Activated CD4-positive, CD25-positive, alpha-beta regulatory T cell treated with anti-CD3 and anti-CD28 coated beads, Interleukin-2, amount 50 U/mL, for 24 hours (primary cell): ENCODE results near the gene XPOT.

Experiments
- ATAC-seq, 2 donors: fragments of 150-1000 bp; cut with Tn5 transposase; one replicate each; pipeline ENCODE4 v1.10.0; 2021; ENCODE audit warnings: mild to moderate bottlenecking in 1 of 2, moderate library complexity in 1 of 2

Gene XPOT

DNA sequence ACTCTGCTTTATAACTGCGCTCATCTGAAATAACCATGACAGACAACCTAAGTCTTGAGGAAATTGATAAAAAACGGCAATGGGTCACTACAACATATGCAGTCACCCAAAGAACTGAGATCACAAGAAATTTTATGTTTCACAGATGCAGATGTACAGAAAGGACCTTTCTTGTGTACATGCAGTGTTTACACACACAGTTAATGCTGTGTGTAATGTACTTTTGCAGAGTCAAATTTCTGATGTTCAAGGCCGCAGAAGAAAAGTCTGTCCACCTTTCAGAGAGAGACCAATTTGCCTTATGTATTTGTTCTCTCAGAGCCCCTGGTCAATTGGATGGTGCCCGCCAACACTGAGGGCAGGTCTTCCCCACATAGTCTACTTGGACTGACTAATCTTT, 24.8 kb downstream of the XPOT start:
- no peak for ATAC-seq

DNA sequence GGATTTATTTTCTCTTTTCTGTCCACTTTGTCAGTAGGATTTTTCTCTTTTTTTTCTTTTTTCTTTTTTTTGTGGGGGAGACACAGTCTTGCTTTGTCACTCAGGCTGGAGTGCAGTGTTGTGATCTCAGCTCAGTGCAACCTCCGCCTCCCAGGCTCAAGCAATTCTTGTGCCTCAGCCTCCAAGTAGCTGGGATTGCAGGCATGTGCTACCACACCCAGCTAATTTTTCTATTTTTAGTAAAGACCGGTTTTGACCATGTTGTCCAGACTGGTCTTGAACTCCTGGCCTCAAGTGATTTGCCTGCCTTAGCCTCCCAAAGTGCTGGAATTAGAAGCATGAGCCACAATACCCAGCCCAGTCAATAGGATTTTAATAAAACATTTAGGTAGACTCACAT, 26.7 kb downstream of the XPOT start:
- ATAC-seq, result no peak

DNA sequence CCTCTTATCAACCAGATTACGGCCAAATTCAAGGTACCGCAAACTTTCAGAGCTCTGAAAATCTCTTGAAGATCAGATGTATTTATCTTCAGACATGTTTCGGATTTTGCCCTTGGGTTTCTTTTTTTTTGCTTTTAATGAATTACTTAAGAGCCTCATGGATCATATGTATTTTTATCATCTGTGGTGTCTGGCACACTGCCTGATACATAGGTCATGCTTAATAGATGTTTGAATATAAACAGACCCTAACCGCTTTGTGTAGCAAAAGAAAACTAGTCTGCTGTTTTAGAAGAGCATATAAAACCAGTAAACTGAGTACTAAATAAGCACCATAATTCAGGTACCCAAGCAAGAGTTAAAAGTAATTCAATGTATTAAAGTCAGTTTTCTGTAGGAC, 27.6 kb downstream of the XPOT start:
- no peak for ATAC-seq

DNA sequence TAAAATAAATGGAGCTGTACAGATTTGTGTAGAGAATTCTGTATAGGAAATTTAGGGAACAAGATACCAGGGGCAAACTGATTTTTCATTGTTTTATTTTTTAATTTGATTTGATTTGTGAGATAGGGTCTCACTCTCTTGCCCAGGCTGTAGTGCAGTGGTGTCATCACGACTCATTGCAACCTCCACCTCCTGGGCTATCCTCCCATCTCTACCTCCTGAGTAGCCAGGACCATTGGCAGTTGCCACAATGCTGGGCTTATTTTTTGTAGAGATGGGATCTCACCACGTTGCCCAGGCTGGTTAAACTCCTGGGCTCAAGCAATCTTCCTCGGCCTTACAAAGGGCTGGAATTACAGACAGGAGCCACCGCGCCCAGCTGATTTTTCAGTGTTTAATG, 29.7 kb downstream of the XPOT start:
- no peak for ATAC-seq

DNA sequence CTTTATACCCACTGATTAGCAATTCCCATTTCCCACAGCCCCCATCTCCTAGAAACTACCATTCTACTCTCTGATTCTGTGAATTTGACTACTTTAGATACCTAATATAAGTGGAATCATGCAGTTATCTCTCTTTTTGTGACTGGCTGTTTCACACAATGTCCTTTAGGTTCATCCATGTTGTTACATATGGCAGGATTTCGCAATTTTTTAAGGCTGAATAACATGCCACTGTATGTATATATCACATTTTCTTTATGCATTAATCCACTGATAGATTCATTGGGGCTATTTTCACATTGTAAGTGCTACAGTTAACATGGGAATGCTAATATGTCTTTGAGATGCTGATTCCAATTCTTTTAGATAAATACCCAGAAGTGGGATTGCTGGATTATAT, 35.9 kb downstream of the XPOT start:
- ATAC-seq, result no peak

DNA sequence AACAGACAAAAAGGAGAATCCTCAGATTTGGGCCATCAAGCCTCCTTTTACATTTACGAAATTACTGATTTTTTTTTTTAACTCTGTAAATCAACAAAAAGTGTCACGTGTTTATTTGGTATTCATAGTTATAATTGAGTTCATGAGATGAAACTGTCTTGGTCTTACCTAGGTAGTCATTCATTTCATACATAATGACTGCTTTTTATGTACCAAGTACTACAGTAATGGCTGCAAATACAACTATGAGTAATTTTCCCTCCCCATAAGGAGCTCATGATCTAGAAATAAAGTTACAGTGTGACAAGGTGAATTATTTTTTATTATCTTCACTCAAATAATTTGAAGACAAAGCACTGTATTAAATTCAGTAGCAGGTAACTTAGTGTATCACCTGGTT, 41.3 kb downstream of the XPOT start:
- peak; percentile 51 to 72 for ATAC-seq

DNA sequence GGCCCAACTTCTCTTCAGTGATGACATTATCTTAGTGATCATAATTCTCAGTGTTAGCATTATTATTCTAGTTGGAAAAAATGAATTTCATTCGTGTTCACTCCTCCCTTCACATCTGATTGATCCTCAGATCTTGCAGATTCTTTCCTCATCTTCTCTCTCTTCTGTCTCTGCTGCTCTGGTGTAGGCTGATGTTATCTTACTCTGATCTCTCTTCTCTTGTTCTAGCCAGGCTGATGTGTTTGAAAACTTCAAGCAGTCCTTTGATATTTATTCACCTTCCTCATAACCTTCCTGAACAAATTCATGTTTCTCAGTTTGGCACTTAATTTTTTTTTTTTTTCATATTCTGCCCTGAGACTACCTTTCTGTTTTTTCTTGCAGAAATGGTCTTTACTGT, 42.1 kb downstream of the XPOT start:
- ATAC-seq, result no peak

DNA sequence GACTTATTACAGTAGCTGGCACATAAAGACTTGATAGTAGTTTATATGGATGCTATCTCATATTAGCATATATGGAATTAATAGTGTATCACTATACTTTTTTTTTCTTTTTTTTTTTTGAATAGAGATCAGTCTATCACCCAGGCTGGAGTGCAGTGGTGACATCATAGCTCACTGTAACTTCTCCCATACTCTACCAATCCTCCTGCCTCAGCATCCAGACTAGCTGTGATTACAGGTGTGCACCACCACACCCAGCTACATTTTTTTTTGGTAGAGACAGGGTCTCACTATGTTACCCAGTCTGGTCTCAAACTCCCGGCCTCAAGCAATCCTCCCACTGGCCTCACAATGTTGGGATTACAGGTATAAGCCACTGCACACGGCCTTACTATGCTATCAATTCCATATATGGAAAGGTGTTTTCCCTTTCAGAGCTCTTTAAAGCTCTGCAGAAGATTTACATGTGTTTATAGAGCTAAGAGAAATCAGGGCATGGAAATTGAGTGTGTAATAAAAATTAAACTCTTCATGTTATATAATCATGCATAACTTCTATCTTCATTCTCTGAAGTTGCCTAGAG, 46.0 kb downstream of the XPOT start:
- no peak for ATAC-seq

DNA sequence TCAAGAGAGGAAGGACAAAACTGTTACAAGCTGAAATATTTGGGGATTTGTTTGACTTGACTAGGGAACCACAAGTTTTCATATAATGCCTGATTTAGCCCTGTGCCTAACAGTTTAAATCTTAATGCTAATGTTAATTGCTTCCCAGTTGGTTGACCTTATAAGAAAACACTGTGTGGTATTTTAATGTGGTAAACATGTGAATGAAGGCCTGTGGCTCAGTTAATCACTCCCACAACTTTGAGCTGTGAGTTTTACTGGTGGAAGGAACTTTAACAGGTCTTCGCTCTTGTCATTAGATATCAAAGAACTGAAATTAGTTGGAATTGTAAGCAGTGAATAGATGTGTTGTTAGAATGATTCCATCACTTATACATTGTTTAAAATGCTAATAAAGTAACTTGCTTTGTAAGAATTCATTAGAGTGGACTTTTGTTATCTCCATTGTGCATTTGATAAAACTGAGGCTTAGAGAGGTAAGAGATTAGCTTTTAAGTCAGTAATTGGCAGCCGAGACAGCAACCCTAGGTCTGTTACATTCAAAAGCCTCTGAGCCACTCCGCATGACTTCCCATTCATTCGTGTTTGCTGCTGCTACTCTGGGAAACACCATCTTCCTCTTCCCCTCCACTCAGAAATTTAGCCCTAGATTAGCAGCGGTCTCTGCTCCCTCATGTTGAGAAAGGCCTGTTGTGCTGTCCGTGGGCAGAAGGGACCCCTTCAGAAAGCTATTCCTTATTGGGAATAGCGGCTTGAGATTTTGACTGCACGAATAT, 46.7 kb downstream of the XPOT start:
- no peak for ATAC-seq

DNA sequence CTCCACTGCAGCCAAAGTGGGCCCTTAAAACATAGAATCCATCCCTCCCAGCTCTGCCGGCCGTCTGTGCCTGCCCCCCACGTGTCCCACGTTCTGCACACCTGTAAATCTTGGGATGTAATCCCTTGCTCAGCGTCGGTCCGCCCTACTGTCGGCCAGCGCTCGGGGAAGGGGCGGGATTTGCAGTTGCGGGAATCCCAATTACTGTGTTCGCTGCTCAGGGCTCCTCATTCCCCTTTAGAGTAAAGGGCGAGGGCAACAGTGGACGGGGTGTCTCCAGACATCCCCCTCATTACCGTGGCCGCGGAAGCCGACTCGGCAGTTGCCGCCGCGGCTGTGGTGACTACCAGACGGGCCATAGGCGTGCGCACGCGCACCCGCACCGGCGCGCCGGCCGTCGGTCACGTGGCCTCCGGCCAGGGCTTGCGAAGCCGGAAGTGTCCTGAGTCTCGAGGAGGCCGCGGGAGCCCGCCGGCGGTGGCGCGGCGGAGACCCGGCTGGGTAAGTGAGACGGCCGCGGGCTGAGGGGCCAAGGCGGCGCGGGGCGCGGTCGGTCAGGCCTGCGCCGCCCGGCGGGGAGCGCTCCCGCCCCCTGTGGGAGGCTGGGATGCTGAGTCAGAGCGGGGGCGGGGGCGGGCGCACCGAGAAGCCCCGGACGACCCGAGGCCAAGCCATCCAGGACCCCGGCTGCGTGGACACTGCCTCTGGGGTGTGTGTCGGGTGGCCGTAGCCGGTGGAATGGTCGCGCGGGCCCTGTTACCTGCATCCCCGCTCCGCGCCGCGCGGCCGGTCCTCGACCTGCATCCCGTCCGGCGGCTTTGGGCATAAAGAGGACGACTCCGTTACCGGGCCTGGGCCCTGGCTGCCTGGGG, 47.7 kb downstream of the XPOT start, which contains the start of gene TBK1:
TBK1 (plus strand) TSS at position 434 of the 872 bp plus-strand sequence. CDS start 3,751 bp downstream, outside the sequence.
- ATAC-seq, result peak; percentile 69 to 78

DNA sequence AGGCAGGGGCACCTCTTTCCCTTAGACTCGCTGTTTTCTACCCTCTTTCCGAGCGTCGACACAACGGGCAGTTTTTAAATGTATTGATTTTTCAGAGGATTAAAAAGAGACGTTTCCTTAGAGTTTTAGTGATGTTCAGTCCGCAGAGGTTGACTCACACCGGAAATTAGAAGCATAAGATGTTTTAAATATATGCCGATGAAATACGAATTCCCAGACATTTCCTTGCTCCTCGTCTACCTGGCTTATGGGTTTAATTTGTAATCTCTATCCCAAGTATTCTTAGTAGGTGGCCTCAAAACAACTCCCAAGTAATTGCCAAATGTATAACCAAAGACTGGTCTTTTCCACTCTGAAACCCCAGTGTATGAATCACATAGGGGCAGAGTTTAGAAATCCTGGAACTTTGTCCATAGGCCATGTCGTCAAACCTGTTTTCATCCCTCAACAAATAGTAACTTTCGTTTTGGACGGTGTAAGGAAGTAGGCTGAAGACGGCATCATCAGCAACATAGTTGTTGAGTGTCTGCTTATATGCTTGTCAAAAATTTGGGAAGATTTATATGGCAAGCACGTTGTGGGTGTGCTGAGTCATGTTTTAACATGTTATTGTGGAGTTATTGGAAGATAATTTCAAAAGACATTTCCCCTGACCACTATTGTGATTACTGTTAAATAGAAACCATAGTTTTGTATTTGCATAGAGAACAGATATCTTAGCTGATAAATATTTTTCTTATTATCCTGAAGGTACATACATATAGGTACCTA, 48.6 kb downstream of the XPOT start:
- peak; percentile 2 to 5 for ATAC-seq

DNA sequence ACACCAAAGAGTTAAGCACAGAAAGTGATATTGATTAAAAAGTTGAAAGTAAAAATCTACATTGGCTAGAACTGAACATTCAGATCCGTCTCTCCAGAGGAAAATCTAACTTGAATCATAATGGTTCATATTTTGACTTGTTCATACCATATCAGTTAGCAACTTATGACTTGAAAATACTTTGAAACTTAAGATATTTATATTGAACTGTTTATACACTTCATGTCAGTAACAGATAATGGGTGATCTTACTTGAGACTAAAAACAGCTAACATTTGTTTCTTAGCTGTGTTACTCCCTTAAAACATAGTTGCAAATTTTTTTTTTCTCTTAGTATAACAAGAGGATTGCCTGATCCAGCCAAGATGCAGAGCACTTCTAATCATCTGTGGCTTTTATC, 51.3 kb downstream of the XPOT start:
- ATAC-seq, result no peak

DNA sequence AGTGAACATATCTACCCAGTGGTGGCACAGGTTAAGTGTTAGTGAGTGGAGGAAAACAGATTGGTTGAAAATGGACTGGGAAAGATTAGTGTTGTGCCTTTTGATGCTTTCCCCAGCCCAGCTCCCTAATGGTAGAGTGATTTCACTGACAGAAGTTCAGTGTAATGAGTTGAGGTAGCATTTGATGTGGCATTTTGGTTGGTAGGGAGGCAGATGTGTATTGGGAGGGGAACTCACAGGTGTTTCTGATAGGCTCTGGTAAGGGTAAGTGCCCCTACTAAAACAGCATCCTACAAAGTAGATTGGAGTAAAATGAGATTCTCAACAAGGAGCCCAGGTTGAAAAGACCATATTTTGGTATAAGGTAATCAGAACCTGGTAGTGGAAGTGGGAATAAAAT, 51.9 kb downstream of the XPOT start:
- ATAC-seq, result no peak

DNA sequence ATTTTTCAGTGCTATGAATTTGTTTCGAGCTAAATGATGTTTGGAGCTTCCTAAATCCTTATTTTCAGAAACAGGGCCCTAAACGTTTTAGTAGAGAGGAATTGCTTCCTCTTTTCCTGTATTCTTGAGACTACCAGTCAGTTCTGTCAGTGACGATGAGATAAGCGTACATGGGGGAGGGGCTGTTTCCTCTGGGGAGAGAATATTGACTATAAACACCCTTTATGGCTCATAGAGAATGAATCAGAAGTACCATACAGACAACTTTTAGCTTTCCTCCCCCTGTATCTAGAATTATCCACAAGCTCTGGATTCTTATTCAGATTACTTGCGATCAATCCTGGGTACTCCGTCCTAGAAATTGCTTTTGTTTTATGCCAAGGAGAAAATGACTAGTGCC, 52.8 kb downstream of the XPOT start:
- ATAC-seq, result peak; percentile 47

DNA sequence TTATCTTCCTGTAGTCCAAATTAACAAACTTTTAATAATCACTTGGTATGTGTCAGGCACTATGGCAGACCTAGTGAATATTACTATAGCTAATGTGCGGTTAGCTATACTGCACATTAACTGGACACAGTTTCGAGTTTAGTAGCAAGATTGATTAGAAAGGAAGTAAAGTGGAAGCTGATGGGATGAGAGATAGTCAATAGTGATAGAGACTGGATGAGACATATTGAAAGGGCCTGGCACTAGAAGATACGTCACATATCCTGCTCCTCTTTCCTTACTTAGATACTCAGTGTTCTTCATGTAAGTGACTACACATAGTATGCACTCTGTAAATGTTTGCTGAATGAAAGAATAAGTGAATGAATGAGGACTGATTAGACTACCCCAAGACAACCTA, 53.3 kb downstream of the XPOT start:
- ATAC-seq, result peak in 1 of 2 donors; percentile 10

DNA sequence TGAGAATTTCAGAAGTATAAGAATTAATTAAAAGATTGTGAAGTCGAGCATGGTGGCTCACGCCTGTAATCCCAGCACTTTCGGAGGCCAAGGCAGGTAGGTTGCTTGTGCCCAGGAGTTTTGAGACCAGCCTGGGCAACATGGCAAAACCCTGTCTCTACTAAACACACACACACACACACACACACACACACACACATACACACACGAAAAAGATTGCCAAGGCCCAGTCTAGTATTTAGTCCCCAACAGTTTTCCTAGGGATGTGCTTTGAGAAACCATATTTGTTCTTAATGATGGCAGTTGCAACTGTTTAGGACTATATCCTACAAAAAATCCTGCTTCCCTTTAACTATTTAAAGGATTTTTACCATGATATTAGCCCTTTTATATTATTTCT, 53.7 kb downstream of the XPOT start:
- no peak for ATAC-seq

DNA sequence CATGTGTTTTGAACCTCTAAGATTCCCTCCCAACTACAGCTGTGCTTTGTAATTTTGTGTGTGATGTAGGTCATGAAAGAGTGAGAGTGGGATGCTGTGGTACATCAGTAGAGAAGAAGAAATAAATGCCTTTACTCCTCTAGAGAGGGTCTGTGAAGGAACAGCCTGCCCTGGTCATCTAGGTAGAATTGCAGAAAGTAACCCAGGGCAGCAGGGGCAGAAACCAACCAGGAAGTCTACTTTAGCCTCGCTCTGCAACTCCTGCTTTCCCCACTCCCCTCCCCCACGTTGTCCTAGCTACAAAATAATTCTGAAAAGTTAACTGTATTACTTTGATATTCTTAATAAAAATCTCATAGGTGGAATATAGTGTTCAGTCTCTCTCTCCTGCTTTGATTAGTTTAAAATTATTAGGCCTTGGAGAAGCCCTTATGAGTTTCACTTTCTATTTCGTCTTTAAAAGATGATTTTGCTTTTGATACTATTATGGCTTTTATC, 55.3 kb downstream of the XPOT start:
- ATAC-seq, result peak; percentile 23 to 57

DNA sequence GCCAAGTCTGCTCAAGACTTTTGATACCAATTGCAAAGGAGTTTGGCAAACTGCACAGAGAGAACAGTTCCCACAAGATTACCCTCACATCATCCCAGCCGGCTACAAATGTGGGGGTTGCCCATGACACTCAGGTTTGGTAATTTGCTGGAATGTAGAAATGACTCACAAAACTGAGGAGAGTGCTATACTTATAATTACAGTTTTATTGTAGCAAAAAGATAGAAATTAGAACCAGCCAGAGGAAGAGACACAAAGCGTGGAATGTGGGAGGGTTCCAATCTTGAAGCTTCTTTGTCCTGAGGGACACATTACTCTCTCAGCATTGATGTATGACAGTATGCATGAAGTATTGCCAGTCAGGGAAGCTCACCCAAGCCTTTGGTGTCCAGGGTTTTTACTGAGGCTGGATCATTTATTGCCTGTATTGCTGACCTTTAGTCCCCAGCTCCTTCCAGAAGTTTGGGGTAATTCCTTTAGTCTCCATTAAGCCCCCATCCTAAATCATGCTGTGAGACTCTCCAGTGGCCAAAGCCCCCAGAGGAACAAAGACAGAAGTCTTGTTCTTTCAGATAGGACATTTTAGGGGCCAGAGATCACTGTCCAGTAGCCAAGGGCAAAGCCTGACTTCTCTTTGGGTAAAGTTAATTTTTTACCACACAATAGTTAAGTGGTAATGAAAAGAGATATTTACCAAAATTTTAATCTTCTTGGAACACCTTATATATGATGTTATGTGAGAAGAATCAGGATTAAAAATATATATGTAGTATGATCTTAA, 57.6 kb downstream of the XPOT start:
- ATAC-seq, result no peak

DNA sequence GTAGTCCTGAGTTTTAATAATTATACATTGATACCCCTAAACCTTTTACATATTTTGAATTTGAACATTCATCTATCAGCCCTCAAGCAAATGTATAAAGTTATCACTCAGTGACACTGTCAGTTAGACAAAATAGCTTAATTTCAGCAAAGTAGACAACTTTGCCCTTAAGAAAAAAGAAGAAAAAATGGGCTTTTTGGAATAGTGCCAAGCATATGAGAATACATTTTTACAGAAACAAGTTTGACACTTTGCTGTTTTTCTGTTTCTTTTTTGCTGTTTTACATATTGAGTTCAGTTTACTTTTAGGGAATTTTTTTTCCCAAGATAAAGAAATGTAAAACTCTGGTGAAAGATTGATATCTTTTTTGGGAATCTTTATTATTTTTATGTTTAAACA, 62.0 kb downstream of the XPOT start:
- no peak for ATAC-seq

DNA sequence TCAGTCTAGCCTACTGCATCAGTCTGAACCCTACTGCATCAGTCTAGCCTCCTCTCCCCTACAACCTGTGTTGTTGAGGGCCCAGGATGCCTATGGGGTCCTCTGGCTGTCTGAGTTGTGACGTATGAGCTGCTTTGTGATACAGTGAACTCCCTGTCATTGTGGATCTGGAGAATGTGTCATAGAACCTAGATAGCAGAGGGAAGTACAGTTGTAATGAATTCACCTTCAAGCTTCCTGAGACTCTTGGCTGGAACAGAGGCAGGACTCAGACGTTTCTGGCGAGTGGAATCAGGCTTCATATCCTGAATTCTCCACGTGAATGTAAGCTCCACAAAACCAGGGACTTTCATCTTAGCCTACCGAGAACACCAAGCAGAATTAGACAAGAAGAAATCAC, 64.8 kb downstream of the XPOT start:
- no peak for ATAC-seq

DNA sequence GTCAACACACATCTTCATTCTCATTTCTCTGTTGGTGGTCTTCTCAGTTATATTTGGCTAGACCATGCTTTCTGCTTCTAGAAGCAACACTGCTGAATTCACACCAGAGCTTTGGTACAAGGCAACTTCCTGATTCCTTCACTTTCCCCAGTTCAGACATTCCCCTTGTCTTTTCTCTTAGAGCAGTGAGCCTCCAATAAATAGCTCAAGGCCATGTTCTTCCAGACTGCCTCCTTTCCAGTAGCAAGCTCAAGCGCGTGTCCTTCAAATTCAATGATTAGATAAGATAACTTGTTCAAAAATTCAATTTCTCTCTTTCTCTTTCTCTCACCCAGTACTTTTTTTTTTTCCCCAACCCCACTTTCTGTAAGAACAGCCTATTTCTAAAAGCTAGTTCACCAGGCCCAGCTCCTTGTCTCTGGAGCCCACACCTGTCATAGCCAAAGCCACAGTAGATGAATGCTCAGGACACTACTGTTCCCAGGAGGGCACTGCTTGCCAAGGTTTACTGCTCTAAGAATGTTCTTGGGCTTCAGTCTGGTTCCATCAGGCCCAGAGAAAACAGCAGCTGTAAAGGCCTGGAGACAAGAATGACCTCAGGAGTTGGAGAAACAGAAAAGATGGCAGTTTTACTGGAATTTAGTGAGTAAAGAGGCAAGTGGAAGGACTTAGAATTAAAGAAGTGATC, 65.4 kb downstream of the XPOT start:
- no peak for ATAC-seq
